Colonic mucosa (tissue), 4 donors: ENCODE measurements around the gene DISC1. TPM values are rescaled to one million over a fixed set of nuclear protein-coding genes. Genes with fewer than 3 reads are reported as not detected.

Source experiments
- DNase-seq: peaks from one replicate; pipeline ENCODE4 v3.0.0-alpha.2; 2020
- H3K27ac ChIP-seq: fragments of 200-600 bp; one replicate; pipeline ENCODE4 v1.8.0; 2021
- H3K27me3 ChIP-seq: fragments of 200-600 bp; one replicate; pipeline ENCODE4 v1.8.0; 2021
- H3K36me3 ChIP-seq: fragments of 200-600 bp; one replicate; pipeline ENCODE4 v1.8.0; 2021
- H3K4me1 ChIP-seq: fragments of 200-600 bp; one replicate; pipeline ENCODE4 v1.8.0; 2021; ENCODE audit warnings: mild to moderate bottlenecking
- H3K4me3 ChIP-seq: fragments of 200-600 bp; one replicate; pipeline ENCODE4 v1.8.0; 2021
- H3K9ac ChIP-seq, 2 donors: one replicate each; pipeline ENCODE4 v1.7.0; 2013; ENCODE audit warnings: control low read depth in 2 of 2, low read depth in 2 of 2, low read length in 2 of 2
- H3K9me3 ChIP-seq: fragments of 200-600 bp; one replicate; pipeline ENCODE4 v1.8.0; 2021
- intact Hi-C: fragments of 100-400 bp; cut with DNase I; formaldehyde crosslinking; loops from one replicate; pipeline ENCODE4 v1.14.1; 2022
- total RNA-seq, 2 donors: library from RNA; stranded (reverse); fragmentation: NEBNext Ultra II Directional in 1 of 2; extraction: Animal tissue kit (Norgen Biotek cat#: 25700) in 1 of 2; gene quantifications; one replicate each; pipeline ENCODE4 v1.2.1, GENCODE V29; 2021
- TF ChIP-seq, protein P1 (sequence below): fragments of 200-600 bp; IDR thresholded peaks from one replicate; pipeline ENCODE4 v1.8.0; 2022; ENCODE audit warnings: antibody characterized with exemption, mild to moderate bottlenecking
- donor health status: healthy.
- donor health status: DM: no; HTN: no; CAD: no.
- donor health status: DM: no; HTN: no; CAD: no.

Gene DISC1
- total RNA-seq, 2 donors from 2014 or later, result 3.4 to 5.3 TPM

DNA sequence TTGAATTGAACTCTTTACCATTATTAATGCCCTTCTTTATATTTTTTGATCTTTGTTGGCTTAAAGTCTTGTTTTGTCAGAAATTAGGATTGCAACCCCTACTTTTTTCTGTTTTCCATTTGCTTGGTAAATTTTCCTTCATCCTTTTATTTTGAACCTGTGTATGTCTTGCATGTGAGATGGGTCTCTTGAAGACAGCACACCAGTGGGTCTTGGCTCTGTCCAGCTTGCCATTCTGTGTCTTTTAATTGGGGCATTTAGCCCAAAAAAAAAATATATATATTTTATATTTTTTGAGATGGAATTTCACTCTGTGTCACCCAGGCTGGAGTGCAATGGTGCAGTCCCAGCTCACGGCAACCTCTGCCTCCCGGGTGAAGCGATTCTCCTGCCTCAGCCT lies 33.6 kb downstream of the DISC1 start:
- DNase-seq, result no peak
- intact Hi-C loops, result no loop called here
- H3K4me3 ChIP-seq, result no peak overlapping the region
- H3K27me3 ChIP-seq, result no peaks in the 10 kb centered on the region
- H3K9ac ChIP-seq, result no peak overlapping the region
- no peak overlapping the region for H3K27ac ChIP-seq
- H3K4me1 ChIP-seq, result no peaks in the 10 kb centered on the region
- no peaks in the 10 kb centered on the region for H3K36me3 ChIP-seq
- H3K9me3 ChIP-seq, result no peaks in the 10 kb centered on the region
- TF ChIP-seq, protein P1, sequence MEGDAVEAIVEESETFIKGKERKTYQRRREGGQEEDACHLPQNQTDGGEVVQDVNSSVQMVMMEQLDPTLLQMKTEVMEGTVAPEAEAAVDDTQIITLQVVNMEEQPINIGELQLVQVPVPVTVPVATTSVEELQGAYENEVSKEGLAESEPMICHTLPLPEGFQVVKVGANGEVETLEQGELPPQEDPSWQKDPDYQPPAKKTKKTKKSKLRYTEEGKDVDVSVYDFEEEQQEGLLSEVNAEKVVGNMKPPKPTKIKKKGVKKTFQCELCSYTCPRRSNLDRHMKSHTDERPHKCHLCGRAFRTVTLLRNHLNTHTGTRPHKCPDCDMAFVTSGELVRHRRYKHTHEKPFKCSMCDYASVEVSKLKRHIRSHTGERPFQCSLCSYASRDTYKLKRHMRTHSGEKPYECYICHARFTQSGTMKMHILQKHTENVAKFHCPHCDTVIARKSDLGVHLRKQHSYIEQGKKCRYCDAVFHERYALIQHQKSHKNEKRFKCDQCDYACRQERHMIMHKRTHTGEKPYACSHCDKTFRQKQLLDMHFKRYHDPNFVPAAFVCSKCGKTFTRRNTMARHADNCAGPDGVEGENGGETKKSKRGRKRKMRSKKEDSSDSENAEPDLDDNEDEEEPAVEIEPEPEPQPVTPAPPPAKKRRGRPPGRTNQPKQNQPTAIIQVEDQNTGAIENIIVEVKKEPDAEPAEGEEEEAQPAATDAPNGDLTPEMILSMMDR, result no peak

DNA sequence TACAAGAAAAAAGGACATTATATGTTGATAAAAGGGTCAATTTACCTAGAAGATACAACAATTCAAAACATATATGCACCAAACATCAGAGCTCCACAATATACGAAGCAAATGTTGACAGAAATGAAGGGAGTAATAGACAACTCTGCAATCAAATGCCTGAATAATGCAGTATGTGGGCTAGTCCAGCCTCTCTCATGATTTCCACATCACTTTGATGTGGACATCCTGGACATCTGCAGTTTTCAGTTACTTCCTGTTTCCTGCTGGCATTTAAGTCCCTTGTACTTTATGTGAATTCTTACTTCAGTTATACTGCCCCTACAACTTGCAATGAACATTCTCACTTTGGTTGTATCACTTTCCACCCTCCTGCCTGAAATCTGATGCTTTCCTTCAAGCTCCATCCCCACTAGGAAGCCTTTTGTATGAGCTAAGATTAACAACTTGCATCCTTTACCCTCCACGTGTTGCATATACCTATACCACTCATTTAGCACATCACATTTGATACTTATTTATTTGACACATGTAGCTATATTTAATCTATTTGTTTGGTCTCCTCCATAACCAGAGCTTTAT lies 36.7 kb downstream of the DISC1 start:
- H3K27me3 ChIP-seq, result no peaks in the 10 kb centered on the region
- H3K36me3 ChIP-seq, result no peaks in the 10 kb centered on the region
- DNase-seq, result no peak
- H3K4me3 ChIP-seq, result no peak overlapping the region
- no peak overlapping the region for H3K9ac ChIP-seq
- TF ChIP-seq, protein P1, result no peak
- no peaks in the 10 kb centered on the region for H3K4me1 ChIP-seq
- no peak overlapping the region for H3K27ac ChIP-seq
- H3K9me3 ChIP-seq, result no peaks in the 10 kb centered on the region
- intact Hi-C loops, result no loop called here

DNA sequence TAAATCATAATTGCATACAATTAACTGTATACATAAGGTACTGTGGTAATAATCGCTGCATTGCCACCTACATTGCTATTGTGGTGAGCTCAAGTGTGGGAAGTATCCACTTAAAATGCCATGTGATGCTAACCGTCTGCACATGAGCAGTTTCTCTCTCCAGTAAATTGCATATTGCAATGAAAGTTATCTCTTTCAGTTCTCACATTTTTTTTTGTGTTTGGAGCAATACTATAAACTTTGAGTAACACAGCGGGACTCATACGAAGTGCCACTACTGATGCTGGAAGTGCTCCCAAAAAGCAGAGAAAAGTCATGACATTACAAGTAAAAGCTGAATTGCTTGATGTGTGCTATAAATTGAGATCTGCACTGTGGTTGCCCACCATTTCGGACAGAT lies 38.5 kb downstream of the DISC1 start:
- H3K9me3 ChIP-seq, result no peaks in the 10 kb centered on the region
- TF ChIP-seq, protein P1, result no peak
- no peak for DNase-seq
- H3K4me3 ChIP-seq, result no peak overlapping the region
- H3K27me3 ChIP-seq, result no peaks in the 10 kb centered on the region
- no peak overlapping the region for H3K9ac ChIP-seq
- no peak overlapping the region for H3K27ac ChIP-seq
- no peaks in the 10 kb centered on the region for H3K36me3 ChIP-seq
- intact Hi-C loops, result no loop called here
- no peaks in the 10 kb centered on the region for H3K4me1 ChIP-seq

DNA sequence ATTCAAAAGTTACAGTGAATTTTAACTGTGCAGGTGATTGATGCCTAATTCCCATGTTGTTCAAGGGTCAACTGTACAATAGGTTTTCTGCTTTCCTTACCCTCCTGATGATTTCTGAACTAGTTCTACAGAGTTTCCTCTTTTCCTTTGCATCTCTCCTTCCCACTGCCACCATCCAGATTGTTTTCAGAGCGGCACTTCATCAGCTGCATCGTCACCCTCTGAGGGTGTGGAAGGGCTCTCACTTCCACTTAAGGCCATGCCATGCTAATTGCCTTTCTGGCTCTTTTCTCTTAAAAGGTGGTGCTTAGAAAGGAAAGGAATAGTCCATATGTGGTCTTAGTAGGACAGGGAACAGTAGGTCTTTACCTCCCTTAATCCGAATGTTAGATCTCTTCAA lies 39.1 kb downstream of the DISC1 start:
- TF ChIP-seq, protein P1, result no peak
- no peaks in the 10 kb centered on the region for H3K27me3 ChIP-seq
- no peak overlapping the region for H3K9ac ChIP-seq
- no peaks in the 10 kb centered on the region for H3K4me1 ChIP-seq
- H3K36me3 ChIP-seq, result no peaks in the 10 kb centered on the region
- H3K4me3 ChIP-seq, result no peak overlapping the region
- no peaks in the 10 kb centered on the region for H3K9me3 ChIP-seq
- DNase-seq, result no peak
- no peak overlapping the region for H3K27ac ChIP-seq
- intact Hi-C loops, result no loop called here

DNA sequence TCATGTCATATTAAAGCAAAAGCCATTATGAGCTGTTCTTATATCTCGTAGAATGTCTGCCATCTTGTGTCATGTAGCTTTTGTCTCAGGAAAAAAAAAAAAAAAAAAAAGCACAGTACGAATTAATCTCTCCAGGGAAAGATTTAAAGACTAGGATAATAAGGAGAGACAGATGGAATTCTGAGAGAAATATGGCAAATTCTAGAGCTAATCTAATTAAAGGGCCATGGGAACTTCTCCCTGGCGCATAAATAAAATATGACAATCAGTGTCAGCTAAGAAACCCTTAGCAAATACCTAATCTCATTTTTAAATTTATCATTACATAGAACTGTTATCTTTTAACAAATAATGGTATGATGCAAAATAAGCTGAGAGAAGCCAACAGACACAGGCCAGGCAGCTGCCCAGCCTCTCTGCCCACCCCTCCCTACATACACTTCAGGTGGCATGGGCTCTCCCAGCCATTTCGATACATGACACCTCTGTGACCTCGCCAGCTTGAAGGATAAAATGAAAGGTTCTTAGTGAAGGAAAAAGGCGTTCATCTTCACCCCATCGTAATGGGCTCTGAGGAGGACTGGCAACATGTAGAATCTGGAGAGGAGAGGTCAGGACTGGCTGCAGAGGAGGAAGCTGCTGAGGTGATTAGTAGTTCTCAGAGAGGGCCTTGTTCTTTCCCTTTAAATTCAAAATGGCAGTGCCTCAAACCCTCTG lies 39.8 kb downstream of the DISC1 start:
- DNase-seq, result no peak
- H3K9ac ChIP-seq, result no peak overlapping the region
- TF ChIP-seq, protein P1, result no peak
- no peaks in the 10 kb centered on the region for H3K36me3 ChIP-seq
- H3K4me1 ChIP-seq, result no peaks in the 10 kb centered on the region
- H3K27me3 ChIP-seq, result no peaks in the 10 kb centered on the region
- H3K4me3 ChIP-seq, result no peak overlapping the region
- intact Hi-C loops, result no loop called here
- no peak overlapping the region for H3K27ac ChIP-seq
- H3K9me3 ChIP-seq, result no peaks in the 10 kb centered on the region
